Stimulated activated naive CD8-positive, alpha-beta T cell treated with anti-CD3 and anti-CD28 coated beads, Interleukin-15, Interleukin-2, amounts not matched to agents 100 U/mL and 50 U/mL, for 24 hours (primary cell): ENCODE data around the gene LAX1.
A peak's percentile ranks its signal among the peaks of the same experiment; 100 is the strongest.
"Not testable (repeated sequence)": the region's sequence is repeated elsewhere in the genome, so short reads cannot be mapped to it uniquely, and the experiment has no call there.

Experiments used
- ATAC-seq: fragments of 150-1000 bp; cut with Tn5 transposase; one replicate; pipeline ENCODE4 v1.10.0; 2021
- DNase-seq: peaks from one replicate; pipeline ENCODE4 v3.0.0; 2021

LAX1 gene, protein sequence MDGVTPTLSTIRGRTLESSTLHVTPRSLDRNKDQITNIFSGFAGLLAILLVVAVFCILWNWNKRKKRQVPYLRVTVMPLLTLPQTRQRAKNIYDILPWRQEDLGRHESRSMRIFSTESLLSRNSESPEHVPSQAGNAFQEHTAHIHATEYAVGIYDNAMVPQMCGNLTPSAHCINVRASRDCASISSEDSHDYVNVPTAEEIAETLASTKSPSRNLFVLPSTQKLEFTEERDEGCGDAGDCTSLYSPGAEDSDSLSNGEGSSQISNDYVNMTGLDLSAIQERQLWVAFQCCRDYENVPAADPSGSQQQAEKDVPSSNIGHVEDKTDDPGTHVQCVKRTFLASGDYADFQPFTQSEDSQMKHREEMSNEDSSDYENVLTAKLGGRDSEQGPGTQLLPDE

DNA sequence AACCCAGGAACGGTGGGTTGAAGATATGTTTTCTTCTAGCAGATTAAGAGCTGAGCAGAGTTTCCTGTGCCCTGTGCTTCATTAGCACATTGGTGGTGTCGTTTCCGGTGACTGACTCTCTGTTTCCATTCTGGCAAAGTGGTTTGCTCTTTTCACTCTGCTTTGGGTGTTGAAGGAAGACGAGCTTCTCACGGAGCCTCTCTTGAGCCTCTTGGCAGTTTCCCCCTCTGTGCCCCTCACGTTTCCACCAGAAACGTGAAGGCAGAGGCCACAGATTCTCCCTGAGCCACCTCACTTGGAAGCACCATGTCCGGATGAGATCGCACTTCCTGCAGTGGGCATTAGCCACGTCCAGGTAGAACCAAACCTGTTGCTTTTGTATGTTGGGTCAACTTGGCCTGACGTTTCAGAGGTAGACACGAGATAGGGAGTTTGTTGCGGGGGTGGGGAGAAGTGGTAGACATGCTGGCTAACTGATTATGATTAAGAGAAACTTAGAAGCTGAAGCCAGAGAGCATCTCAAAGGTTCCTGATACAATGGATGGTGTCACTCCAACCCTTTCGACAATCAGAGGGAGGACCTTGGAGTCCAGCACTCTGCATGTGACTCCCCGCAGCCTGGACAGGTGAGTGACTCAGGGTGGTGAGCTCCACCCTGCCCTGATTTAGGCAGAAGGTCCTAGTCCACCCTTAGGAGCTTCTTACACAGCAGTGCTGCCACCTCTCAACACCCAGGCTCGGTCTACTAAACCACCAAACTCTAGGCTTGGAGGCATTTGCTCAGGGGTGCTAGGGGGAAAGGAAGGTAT, at the start of gene LAX1:
Gene LAX1 (plus strand): TSS at position 155 of the 809 bp plus-strand sequence. CDS start 383 bp downstream, at position 538.
- ATAC-seq = peak; percentile 92
- peak; percentile 76 for DNase-seq

DNA sequence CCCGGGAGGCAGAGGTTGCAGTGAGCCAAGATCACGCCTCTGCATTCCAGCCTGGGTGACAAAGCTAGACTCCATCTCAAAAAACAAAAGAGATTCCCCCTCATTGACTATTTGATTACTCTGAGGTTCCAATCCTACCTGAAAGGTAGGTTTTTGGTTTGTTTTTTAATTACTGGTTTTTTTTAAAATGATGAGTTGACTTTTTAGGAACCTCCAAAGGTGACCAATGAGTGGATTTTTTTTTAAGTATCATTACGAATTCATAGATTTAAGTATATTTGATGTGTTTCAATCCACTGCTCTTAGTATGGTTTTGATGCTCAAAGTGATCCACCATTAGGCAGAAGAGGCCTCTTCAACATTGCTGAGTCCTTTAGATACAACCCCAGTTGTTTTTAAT, 47.9 kb upstream of the LAX1 start:
- ATAC-seq = no peak
- no peak for DNase-seq

- no peak for DNase-seq
- ATAC-seq = no peak
Observed at GRCh38 chr1:203720242-203720641, 44.7 kb upstream of the LAX1 start.

- DNase-seq = no peak
- ATAC-seq = no peak
Observed at GRCh38 chr1:203722909-203723308, 42.1 kb upstream of the LAX1 start.

GRCh38 chr1:203726417-203726867, 38.5 kb upstream of the LAX1 start:
- no peak for ATAC-seq
- no peak for DNase-seq

DNA sequence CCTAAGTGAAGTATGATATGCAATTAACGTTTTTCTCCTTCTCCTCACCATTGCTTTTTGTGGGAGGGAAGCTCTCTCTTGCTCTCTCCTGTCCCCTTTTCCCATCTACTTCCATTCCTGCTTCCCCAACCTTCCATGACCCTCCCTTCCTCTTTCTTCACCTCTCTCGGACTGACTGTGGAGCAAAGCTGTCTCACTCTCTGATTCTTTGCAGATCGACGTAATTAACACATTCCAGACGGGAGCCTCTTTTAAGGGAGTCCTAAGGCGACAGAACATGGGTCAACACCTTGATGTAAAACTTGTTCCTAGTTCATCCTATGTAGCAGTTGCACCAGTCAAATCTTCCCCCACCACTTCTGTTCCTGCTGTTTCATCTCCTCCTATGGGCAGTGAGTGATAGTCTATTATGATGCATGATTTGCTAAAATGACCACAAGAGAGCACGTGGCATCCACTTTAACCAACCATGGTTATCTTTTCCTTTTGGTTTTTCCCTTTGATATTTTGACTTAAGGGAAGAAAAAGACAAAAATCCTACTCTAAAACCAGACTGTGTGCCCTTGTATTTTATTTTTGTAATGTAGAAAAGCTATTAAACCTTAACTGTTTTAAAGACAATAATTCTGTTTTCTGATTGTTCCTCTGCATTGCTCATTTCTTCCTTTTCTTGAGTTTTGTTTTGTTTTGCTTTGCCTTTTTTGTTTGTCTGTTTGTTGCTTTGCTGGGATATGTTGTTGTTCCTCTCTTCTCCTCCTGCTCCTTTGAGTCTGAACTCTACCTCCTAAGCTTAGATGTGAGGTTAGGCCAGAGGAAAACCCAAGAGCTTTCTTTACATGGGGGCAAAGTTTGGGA, 31.7 kb upstream of the LAX1 start:
- ATAC-seq = no peak

DNA sequence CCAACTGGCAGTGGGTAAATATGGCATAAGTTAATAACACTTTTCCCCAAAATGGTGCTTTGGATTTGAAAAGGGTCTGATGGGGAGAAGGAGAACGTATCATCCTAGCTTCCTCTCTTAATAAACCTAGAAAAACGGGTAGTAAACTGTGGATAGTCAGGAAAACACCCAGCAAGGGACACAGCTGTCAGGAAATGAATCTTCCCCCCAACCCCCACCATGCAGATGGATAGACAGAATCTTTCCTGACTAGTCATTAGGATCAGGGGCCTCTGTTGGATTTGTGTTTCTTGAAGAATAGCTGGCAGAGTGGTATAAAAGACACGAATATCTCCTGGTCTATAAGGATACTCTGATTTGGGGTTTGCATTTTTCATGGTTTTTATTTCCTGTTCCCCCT, 22.5 kb upstream of the LAX1 start:
- no peak for DNase-seq
- no peak for ATAC-seq

More for the DNA sequence above, 31.7 kb upstream of the LAX1 start:
- DNase-seq = no peak

GRCh38 chr1:203743091-203743571, 21.9 kb upstream of the LAX1 start:
- ATAC-seq = no peak
- no peak for DNase-seq

GRCh38 chr1:203744075-203744972, 20.7 kb upstream of the LAX1 start:
- ATAC-seq (peak; percentile 52), DNase-seq (peak; percentile 23)

DNA sequence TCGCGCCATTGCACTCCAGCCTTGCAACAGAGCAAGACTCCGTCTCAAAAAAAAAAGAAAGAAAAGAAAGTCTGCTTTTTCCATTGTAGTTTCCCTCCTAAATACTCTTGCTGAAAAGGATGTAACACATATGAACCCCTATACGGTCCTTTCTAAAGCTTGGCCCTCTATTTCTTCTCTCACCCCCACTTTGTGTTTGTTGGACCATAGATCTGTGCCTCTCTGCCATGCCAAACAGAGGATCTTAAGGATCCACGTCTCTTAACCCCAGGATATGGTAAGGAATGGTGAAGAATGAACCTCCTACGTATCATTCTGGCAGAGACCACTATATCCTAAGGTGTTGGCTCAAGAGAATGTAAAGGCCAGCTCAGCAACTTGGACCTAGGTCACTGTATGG, 18.7 kb upstream of the LAX1 start:
- DNase-seq (no peak), ATAC-seq (no peak)

DNA sequence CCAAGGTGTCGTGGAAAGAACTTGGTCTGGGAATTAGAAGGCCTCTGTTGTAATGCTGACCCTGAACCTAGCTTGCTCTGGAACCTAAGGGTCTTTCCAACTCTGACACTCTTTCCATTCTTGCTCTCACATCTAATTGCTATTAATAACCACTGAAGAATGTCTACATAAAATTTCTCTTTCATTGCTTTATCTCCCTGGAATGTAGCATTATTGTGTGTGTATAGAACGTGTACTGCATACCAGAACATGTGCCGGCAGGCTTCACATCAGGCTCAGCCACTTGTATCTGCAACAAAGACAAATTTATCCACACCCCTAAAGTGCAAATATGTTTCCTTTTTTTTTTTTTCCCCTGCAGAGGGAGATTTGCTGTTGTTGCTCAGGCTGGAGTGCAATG, 13.9 kb upstream of the LAX1 start:
- ATAC-seq = no peak

DNA sequence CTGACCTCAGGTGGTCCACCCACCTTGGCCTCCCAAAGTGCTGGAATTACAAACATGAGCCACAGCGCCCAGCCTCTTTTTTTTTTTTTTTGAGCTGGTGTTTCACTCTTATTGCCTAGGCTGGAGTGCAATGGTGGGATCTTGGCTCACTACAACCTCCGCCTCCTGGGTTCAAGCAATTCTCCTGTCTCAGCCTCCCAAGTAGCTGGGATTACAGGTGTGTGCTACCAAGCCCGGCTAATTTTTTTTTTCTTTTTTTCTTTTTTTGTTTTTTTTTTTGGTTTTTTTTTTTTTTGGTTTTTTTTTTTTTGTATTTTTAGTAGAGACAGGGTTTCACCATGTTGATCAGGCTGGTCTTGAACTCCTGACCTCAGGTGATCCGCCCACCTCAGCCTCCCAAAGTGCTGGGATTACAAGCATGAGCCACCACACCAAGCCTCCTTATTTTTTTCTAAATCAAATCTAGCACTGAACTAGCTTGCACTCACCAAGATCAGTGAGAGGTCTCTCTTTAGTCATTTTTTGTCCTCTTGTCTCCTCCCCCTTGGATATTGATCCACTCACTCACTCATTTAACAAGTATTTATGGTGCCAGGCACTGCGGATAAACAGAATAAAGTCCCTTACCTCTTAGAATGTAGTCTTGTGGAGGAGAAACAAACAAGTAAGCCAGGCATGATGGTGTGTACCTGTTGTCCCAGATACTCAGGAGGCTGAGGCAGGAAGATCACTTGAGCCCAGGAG, 13.2 kb upstream of the LAX1 start:
- not testable (repeated sequence) for ATAC-seq, DNase-seq

More for the DNA sequence above, 13.9 kb upstream of the LAX1 start:
- DNase-seq = no peak

GRCh38 chr1:203754455-203754864, 10.5 kb upstream of the LAX1 start:
- DNase-seq = no peak
- ATAC-seq = peak; percentile 40

- ATAC-seq = no peak
- DNase-seq = no peak
Observed at GRCh38 chr1:203756036-203756435, 8.9 kb upstream of the LAX1 start.

- ATAC-seq, DNase-seq: not testable (repeated sequence)
Observed at GRCh38 chr1:203758749-203759148, 6.2 kb upstream of the LAX1 start.

DNA sequence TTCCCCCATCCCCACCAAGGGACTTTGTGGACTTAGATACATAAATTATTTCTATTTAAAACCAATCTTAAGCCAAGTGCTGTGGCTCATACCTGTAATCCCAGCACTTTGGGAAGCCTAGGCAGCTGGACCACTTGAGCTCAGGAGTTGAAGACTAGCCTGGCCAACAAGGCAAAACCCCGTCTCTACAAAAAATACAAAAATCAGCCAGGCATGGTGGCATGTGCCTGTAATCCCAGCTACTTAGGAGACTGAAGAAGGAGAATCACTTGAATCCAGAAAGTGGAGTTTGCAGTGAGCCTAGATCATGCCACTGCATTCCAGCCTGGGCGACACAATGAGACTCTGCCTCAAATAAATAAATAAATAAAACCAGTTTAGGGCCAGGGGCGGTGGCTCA, 4.5 kb upstream of the LAX1 start:
- no peak for DNase-seq
- no peak for ATAC-seq

GRCh38 chr1:203761958-203762357, 3.0 kb upstream of the LAX1 start:
- not testable (repeated sequence) for ATAC-seq, DNase-seq

GRCh38 chr1:203763505-203763904, 1.5 kb upstream of the LAX1 start:
- ATAC-seq (no peak), DNase-seq (no peak)

DNA sequence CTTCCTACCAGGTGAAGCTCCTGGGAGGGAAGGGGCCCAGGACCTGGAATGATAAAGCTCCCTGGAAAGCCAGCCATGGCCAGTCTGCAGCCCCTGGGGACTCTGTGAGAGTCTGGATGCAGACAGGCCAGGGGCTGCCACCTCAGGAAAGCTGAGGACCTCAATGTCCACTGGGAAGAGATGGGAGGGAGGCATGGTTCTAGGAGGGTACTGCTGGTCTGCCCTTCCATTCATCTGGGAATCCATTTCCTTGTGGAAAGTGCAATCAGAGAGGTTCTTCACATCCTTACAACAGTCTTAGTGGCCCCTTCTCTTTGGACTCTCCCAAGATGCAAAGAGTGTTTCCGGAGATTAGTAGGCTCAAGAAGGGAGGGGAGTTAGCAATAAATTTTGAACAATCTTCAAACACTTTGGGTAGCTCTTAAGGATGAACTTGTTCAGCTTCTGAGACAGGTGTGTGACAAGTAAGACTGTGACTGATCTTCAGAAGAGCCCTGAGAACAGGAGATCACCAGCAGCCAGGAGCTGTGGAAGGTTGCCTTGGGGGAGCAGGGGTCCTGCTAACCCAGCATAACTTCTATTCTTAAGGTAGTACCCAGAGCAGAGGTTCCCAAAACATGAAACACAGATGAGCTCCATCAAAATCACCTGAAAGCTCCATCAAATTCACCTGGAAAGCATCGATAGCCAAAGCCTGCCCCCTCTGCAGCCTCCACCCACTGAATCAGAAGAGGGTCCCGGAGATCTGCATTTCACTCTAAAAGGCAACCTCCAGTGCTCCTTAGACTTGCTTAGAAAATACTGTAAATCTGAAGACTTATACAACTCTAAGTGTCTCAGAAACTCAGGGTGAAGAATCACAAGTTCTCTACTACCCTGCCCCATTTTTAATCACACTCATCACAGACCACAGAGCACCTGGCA, 616 bp upstream of the LAX1 start:
- DNase-seq = no peak
- no peak for ATAC-seq
